ENCODE data around the gene TMEM273.

DNA sequence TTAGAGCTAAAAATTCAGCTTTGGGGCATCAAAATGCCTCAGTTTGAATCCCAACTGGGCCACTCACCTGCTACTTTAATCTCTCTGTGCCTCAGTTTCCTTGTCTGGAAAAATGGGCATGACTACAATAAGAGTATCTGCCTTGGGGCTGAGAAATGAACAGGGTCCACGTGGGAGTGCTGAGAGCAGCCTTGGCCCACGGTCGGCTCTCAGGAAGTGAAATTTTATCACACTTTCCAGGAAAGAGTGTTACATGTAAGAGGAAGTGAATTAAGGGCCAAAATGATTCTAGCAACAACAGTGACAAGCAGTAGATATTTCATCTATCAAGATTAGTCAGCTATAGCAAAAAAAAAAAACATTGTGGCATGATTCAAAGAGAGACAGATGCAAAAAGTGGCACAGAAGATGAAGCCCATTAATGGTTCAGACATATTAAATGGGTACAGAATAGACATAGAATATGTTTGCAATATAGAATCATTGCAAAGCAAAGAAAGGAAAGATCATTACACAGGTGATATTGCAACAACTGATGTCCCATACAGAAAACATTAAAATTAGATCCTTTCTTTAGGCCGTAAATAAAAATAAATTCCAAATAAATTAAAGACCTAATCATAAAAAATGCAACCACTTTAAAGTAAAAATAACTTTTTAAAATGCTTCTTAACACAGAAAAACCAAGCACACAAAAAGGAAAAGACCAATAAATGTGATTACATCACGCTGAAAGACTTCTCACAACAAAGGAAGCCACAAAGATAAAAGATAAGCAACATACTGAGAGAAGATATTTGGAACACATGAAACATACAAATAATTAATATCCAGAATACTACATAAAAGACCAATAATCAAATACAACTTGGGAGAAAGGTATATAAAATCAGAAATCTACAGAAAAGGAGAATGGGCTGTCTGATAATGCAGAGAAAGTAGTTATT, 4.3 kb downstream of the TMEM273 start:
- TF ChIP-seq CTCF (optimal IDR thresholded peaks at IDR 0.05 in 1 of 3, IDR thresholded peaks at IDR 0.05 in 1 of 3, conservative IDR thresholded peaks at IDR 0.05 in 1 of 3; ENCODE audit: extremely low read depth in 1 of 3, insufficient read depth in 2 of 3, low read length in 3 of 3) (no peak), EZH2 (IDR thresholded peaks at IDR 0.05; ENCODE audit: low read length) (no peak)

Measured in keratinocyte (primary cell).